ENCODE data around the gene PDZD11.
"Not testable (repeated sequence)": the region's sequence is repeated elsewhere in the genome, so short reads cannot be mapped to it uniquely, and the experiment has no call there.

The PDZD11 gene

DNA sequence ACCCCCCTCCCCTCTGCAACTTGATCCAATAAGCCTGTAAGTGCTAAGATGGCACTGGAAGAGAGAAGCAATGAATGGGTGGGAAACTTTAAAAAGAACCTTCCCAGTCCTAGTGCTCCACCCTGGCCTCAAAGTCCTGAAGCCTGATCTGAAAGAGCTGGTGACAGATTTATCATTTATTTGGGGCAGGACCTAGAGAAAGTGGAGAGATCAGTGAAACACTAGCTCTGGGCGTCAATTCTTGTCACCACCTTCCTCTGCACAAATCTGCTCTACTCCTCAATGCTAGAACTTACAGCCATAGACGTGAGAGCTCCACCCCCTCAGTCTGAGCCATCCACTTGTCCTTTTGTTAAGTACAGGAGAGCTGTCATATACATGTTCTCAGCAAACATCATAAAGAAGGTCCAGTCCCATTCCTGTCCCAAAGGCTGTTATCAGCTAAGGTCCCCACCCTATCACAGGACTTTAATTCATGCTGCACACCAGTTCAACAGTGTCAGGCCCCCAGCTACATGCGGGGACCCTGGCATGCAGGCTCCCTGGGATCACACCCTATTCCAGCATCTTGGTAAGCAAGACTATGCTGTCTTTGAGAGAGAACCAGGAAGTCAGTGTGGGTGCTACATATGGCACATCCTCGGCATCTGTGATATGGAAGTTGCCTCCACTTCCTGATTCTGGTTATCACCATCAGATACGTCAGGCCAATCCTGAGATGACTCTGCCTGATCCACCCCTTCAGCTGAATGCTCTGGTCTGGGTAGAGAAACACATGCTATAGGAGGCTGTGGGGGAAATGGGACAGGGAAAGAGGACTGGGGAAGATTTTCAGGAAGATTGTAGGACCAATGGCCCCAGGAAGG lies 32.1 kb downstream of the PDZD11 start:
- no peak for DNase-seq (ENCODE audit: low read depth in 2 of 2, low spot score in 1 of 2)

DNA sequence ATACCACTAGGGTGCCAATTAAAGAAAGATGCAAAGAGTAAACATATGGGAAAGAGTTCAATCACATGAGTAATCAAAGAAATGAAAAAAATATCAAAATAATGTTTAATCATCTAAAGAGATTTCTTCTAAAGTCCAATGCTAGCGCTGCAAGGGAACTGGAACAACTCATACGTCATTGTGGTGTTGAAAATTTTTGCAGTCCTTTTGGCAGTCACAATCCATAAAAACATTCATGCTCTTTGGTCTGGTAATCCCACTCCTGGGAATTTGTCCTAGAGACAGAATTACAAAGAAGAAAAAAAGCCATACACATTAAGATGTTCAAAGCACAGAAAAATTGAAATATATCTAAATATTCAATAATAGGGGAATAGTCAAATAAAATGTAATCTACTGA lies 34.3 kb downstream of the PDZD11 start:
- DNase-seq (ENCODE audit: low read depth in 2 of 2, low spot score in 1 of 2): no peak

DNA sequence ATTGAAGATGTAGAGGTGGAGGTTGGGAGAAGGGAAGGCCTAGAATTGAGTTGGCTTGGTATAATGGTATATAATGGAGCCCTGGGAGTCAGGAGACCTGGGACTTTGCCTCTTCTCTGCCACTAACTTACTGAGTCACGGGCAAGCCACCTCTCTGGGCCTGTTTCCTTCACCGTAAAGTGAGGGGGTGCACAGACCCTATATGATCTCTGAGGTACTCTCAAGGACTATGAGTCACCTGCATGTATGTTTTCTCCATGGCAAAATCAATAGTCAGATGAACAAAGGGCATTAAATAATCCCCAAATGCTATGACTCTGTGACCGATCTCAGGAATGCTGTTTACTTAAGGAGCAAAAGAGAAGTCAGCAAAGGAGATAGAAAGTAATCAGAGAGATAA lies 34.8 kb downstream of the PDZD11 start:
- no peak for DNase-seq (ENCODE audit: low read depth in 2 of 2, low spot score in 1 of 2)

DNA sequence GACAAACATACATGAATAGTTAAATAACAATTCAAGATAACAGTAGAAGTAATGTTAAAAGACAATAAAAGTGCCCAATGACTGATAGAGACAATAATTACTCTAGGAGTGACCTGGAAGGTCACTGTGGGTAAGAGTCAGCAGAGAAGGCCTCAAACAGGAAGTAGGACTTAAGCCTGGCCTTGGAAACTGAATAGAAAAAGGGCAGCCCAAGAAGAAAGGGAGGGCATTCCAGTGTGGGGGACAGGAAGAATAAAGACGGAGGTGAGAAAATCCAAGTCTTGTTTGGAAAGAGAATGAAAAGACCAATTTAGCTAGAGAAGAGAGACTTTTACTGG lies 35.7 kb downstream of the PDZD11 start:
- DNase-seq (ENCODE audit: low read depth in 2 of 2, low spot score in 1 of 2): no peak

DNA sequence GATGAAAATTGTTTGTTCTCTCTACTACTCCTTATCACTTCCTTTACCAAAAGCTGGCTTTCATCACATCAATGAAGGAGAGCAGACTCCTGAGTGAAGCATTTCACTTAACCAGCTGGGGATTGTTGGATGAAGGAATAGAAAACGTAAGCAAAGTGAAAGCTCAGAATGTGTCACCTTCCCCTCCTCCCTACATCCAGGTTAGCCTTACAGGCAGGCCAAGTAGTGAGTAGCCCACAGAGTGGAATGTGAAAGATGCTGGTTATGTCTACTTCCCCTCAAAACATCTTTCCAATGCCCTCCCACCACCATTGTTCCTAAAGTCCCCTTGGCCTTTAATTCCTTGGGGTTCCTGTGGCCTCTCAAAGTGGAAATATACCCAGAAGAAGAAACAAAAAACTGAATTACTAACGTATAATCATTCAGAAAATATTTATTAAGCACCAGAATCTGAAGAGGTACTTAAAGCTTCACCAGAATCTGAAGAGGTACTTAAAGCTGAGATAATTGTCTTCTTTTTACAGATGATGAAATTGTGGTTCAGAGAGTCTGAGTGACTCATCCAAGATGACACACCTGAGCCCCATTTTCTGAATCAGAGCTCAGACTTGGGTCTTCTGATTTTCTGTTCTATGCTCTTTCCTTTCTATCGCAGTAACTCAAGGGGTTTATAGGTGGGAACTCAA lies 36.2 kb downstream of the PDZD11 start:
- no peak for DNase-seq (ENCODE audit: low read depth in 2 of 2, low spot score in 1 of 2)

DNA sequence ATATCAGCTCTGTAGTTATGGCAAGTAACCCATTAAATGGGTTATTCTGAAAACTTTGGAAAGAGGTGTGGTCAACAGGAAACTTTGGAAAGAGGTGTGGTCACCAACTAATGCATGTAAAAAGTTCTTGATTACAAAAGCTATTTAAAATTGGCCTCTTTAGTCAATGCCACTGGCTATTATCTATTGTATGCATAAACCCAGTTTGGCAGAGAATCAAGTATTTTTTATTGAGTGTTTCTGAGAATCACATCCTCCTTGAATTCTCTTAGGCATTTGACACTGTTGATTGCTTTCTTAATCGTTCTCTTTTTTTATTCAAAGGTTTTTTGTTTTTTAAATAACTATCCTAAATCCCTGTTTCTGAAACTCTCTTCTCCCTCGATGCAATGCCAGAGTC lies 37.2 kb downstream of the PDZD11 start:
- no peak for DNase-seq (ENCODE audit: low read depth in 2 of 2, low spot score in 1 of 2)

DNA sequence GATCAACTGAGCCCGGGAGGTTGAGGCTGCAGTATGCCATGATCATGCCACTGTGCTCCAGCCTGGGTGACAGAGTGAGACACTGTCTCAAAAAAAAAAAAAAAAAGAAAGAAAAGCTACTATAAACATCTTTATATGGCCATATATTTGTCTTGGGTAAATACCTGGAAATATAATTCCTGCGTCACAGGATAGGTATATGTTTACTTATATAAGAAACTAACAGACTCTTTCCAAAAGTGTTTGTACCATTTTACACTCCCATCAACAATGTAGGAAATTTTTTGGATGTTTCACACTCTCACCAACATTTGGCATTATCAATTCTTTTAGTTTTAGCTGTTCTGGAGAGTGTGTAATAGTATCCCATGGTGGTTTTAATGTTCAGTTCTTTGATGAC lies 42.5 kb downstream of the PDZD11 start:
- no peak for DNase-seq (ENCODE audit: low read depth in 2 of 2, low spot score in 1 of 2)

DNA sequence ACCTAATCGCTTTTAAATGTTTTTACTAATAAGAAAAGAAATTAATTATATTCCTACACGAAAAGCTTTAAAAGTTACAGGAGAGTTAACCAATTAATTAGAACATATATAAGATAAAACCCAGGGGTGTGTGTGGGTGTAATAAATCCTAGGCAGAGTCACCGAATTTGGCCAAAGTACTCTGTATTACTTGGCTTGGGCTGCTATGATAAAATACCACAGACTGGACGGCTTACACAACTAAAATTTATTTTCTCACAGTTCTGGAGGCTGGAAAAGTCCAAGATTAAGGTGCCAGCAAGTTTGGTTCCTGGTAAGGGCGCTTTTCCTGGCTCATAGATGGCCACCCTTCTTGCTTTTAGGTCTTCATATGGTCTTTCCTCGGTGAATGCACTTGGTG lies 44.8 kb downstream of the PDZD11 start:
- no peak for DNase-seq (ENCODE audit: low read depth in 2 of 2, low spot score in 1 of 2)

DNA sequence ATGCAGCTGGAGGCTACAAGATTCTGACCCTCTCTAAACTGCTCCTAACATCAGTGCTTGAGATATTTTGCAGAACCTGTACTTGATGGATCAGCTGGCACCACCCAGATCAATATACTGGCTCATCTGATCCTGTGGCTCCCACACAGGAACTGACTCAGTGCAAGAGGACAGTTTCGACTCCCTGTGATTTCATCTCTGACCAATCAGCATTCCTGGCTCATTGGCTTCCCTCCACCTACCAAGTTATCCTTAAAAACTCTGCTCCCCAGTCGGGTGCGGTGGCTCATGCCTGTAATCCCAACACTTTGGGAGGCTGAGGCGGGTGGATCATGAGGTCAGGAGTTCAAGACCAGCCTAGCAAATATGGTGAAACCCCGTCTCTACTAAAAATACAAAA lies 46.1 kb downstream of the PDZD11 start:
- not testable (repeated sequence) for DNase-seq (ENCODE audit: low read depth in 2 of 2, low spot score in 1 of 2)

DNA sequence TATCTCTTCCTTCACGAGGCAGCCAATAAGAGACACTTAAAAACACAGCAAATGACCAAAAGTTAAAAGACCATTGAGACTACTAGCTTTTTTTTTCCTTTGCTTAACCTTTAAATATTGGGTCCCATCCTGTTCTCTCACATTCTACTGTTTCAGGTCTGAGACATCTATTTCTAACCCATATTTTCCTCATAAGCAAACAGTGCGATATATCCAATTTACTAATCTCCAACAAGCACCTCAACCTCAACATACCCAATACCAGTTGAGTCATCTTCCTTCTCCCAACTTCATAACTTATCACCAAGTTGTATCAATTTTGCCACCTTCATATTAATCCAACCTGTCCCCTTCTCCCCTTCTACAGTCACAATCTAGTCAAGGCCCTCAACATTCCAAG lies 48.2 kb downstream of the PDZD11 start:
- DNase-seq (ENCODE audit: low read depth in 2 of 2, low spot score in 1 of 2): no peak

DNA sequence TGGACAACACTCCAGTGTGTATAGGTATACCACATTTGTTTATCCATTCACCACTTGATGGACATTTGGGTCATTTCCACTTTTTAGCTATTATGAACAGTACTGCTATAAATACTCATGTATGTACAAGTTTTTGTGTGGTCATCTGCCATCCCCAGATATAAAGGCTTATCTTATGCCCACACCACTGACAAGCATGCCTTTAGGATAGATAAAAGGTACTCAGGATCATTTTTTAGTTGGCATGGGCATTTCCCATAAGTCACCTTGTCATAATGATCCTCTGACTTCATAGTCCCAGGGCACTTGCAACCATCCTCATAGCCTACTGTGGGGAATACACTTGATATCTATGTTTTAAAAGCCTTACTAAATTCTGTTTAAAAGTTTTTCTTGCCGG lies 49.0 kb downstream of the PDZD11 start:
- DNase-seq (ENCODE audit: low read depth in 2 of 2, low spot score in 1 of 2): no peak

Measured in stimulated activated CD8-positive, alpha-beta memory T cell treated with anti-CD3 and anti-CD28 coated beads, Interleukin-4, amount 100 ng/mL, for 4 hours (primary cell).